ENCODE data around the gene FLVCR2.
"Not testable (repeated sequence)": the region's sequence is repeated elsewhere in the genome, so short reads cannot be mapped to it uniquely, and the experiment has no call there.

FLVCR2 gene

GRCh38 chr14:75597149-75597548 is 18.7 kb downstream of the FLVCR2 start:
- no peak for DNase-seq

- DNase-seq = not testable (repeated sequence)
These were observed 21.7 kb downstream of the FLVCR2 start for GRCh38 chr14:75600100-75600499.

- DNase-seq = not testable (repeated sequence)
These were observed 22.6 kb downstream of the FLVCR2 start for GRCh38 chr14:75601061-75601460.

DNA sequence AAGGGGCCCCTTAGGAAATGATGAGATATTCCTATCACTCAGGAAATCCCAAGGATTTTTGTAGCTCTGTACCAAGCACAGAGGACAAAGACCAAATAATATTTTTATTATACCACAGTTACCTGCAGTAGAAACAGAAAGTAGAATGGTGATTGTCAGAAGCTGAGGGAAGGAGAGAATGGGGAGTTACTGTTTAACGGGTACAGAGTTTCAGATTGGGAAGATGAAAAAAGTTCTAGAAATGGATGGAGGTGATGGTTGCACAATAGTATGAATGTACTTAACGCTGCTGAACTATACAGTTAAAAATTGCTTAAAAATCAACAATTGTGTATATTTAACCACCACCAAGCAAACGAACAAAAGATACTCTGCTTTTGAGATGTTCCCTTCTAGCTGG is 24.1 kb downstream of the FLVCR2 start:
- no peak for DNase-seq

GRCh38 chr14:75604979-75605851 is 26.8 kb downstream of the FLVCR2 start:
- peak; percentile 28 for DNase-seq

- DNase-seq = no peak
These were observed 27.5 kb downstream of the FLVCR2 start for GRCh38 chr14:75605916-75606315.

- DNase-seq = no peak
These were observed 28.6 kb downstream of the FLVCR2 start for GRCh38 chr14:75607044-75607443.

DNA sequence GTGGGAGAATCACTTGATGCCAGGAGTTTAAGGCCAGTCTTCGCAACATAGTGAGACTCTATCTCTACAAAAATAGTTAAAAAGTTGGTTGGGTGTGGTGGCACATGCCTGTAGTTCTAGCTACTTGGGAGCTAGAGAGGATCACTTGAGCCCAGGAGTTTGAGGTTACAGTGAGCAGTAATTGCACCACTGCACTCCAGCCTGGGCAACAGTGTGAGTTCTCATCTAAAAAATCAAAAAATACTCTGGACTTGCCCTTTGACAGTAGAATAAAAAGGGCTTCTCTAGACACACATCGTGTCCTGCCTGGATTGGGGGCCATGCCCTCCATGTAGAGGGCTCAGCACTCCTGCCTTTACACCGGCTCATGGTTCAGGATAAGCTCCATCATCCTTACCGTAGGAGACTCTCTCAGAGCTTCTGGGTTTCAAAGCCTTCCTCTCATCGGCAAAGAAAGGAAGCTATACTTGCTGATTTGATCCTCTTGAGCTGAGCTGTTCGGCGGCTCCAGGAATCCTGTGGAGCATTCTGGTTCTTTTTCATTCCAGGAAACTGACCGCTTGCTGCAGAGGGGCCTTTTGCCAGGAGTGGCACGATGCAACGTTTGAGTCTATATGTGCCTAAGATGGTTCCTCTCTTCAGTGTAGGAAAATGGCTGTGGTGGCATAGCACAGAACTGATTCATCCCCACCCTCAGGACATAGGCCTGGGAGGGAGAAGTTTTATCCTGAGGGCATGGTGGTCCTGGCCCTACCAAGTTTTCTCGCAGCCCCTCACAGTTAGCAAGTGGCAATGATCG is 29.6 kb downstream of the FLVCR2 start:
- DNase-seq = no peak

GRCh38 chr14:75609116-75609515 is 30.7 kb downstream of the FLVCR2 start:
- no peak for DNase-seq

- peak; percentile 34 for DNase-seq
These were observed 31.4 kb downstream of the FLVCR2 start for GRCh38 chr14:75609606-75610475.

DNA sequence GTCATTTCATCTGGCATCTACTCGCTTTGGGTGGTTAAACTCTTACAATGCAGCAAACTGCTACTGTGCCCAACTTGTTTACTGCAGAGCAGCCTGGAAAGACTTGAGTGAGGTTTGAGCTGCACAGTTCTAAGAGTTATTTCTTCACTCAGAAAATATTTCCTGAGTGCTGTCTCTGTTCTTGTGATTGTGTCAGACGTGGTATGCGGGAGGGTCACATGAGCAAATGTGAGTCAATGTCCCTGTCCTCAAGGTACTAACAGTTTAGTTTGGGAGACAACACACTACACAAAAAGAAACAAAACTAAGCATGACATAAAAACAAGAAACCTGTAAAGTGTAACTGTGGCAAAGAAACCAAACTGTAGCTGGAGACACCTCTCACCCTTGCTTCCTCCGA is 32.4 kb downstream of the FLVCR2 start:
- DNase-seq = no peak

DNA sequence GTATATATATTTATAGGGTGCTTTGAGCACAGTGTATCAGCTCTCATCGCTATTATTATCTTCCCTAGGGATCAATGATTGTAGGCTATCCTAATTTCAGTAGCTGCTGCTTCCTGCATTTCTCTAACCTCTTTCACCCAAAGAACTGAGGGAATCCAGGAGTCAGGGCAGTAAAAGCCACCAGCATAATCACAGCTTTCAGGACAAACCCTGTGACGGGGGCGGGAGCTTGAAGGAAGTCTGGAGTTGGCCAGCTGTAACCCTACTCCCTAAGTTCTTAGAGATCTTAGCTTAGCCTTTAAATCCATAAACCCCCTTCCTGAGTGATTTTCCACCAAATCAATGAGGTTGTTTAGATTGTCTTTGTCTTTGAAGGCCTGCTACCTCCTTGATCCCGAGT is 33.7 kb downstream of the FLVCR2 start:
- no peak for DNase-seq

- peak; percentile 43 for DNase-seq
These were observed 35.8 kb downstream of the FLVCR2 start for GRCh38 chr14:75614179-75614578.

DNA sequence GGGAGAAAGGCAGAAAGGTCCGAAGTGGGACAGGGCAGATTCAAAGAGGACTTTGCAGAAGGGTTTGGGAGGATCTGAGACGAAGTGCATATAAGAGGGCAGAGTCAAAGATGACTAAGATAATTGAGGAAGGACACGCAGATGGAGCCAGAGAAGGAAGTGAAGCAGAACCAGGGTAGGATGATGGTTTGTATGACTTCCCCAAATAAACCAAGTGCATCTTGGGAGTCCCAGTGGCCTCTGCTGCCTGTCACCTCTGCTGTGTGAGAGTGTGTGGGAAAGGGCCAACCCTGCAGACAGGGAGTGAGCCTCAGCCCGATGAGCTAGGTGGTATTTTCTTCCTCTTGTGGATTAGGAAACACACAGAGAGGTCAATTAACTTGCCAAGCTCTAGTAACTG is 36.8 kb downstream of the FLVCR2 start:
- peak; percentile 72 for DNase-seq

DNA sequence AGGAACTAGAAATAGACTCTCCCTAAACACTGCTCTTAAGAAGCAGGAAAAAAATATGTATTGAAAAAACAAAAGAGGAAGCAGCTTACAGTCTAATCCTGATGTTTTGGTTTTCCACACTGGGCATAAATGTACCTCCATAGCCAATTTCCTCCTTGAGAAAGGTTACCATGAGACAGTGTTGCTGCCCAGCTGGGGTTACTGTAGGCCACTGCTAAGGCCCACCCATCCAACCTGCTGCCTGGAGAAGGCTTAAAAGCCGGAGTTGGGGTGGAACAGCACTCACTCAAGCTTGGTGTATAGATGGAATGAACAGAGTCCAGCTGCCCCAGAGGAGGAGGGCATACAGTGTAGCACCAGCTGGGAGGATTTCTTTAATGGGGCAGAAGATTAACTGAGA is 41.1 kb downstream of the FLVCR2 start:
- DNase-seq = no peak

DNA sequence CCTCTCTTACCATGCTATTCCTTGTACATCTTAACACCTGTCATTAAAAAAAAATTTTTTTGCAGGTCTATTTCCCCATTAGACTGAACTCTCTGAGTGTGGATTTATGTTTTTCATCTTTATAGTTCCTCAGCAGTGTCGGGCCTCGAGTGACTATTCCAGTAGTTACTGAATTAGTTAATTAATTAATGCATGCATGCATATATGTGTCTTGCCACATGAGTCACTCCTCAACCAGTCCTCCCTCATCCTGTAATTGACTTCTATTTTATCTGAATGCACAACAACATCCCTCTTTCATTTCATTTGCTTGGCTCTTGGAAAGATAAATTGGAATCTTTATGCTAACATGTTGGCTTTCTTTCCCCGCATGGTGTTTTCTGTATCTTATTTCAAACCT is 46.6 kb downstream of the FLVCR2 start:
- no peak for DNase-seq

- DNase-seq = no peak
These were observed 48.0 kb downstream of the FLVCR2 start for GRCh38 chr14:75626396-75626795.

DNA sequence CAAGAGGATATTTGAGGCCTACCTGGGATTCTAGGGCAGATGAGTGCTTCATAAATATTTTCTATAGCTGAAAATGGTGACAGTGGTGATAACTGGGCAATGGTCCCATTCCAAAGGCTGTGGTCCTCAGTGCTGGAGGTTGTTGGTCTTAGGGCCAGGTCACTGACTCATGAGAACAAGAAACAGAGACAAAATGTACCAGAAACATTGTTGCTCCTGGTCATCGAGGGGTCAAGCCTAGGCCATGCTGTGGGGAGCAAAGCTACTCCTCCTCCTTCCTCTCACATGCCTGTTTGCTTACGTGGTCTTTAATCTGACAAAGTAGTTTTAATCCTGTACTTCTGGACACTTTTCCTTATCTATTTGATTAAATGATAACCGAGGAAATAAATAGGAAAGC is 48.4 kb downstream of the FLVCR2 start:
- no peak for DNase-seq

- no peak for DNase-seq
These were observed 49.0 kb downstream of the FLVCR2 start for GRCh38 chr14:75627406-75627805.

DNA sequence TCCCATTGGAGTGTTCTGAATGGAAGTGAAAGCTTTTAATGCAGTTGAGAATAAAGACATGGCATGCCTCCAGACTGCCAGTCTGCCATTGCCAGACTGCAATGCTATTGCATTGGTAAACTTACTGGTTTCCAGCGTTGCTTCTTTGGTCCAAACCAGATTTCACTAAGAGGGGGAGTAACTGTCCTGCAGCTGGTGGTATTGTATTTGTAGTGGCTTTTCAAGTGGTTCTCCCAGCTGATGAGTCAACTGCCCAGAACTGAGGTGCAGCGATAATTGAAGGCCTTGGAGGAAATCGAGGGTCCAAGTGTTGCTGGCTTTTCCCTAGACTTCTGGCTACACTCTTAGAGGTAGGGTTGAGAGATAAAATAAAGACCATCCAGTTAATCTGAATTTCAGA is 50.4 kb downstream of the FLVCR2 start:
- DNase-seq = no peak

DNA sequence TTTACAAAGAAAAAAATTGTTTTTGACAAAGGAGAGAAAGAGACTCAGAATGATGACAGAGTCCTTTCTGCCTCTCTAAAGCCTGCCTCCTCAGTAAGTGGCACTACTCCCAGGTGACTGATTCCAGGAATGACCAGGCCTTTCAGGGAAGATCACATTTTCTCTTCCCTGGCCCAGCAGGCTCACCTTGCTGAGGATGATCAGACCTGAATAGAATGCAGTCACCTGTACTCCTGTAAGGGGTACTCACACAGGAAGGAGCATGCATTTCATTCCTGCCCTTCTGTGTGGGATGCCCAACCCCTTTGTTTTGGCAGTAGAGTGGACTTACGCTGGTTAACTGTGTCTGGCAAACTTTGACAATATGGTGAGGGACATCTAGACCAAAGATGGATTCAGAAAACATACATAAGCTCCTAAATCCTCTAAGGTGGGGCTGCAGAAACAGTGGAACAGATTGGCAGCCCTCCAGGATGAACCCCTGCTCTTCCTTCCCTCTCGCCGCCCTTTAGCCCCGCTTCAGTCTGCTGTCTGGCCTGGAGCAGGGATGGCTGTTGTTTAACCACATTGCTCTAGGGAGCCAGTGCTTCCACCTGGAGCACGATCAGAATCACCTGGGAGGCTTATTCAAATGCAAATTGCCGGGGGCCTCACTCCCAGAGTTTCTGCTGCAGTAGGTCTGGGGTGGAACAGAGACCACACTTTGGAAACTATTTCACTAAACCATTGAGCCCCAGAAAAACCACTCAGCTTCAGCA is 52.5 kb downstream of the FLVCR2 start:
- no peak for DNase-seq

GRCh38 chr14:75631453-75631831 is 53.0 kb downstream of the FLVCR2 start:
- no peak for DNase-seq

All from CD4-positive, alpha-beta T cell treated with Interleukin-15 for 1 hour (primary cell).